HCT116 (cell line): Measurements from ENCODE around the gene MYO3B. TPM values are rescaled to one million over a fixed set of nuclear protein-coding genes. Genes with fewer than 3 reads are reported as not detected.

Experiments used
- ATAC-seq: fragments of 200-7000 bp; cut with Tn5 transposase; 2 replicates; pipeline ENCODE4 v1.9.1; 2020; ENCODE audit warnings: mild to moderate bottlenecking, moderate library complexity
- BruUV-seq: library from RNA; stranded (reverse); fragments of 400-500 nt; replicated peaks from 2 replicates; lab custom pipeline; 2021; lab: Mats Ljungman, UMichigan
- CTCF ChIA-PET: fragments of 300-600 bp; sonication (Branson Sonifier 250); formaldehyde crosslinking; loops from one replicate; lab custom pipeline; 2021; ENCODE audit warnings: antibody characterized with exemption; lab: Charles Lee
- POLR2A ChIA-PET: fragments of 300-600, 350-600 bp; sonication (Branson Sonifier 250); formaldehyde crosslinking; loops from one replicate; lab custom pipeline; 2021; ENCODE audit warnings: antibody characterized with exemption; lab: Charles Lee
- RAD21 ChIA-PET, 2 experiments: fragments of 300-600 bp; sonication (Branson Sonifier 250); formaldehyde crosslinking; loops; one replicate each; lab custom pipeline; 2023; ENCODE audit warnings: low total read pairs in 2 of 2; ENCODE audit not compliant: uncharacterized antibody in 2 of 2, unreplicated experiment in 2 of 2, low non-redundant PET in 1 of 2; lab: Charles Lee
- DNase-seq: peaks from one replicate; pipeline ENCODE4 v3.0.0-alpha.2; 2010; ENCODE audit warnings: low read depth, low spot score
- H2AFZ ChIP-seq: fragments of 200-600 bp; shearing (Covaris generic), sonication (generic); 2 replicates; pipeline ENCODE4 v1.6.1; 2017; ENCODE audit warnings: low read depth, mixed run types, mixed read lengths, antibody characterized with exemption, low read length; ENCODE audit not compliant: poor library complexity, severe bottlenecking
- H3K27ac ChIP-seq: 2 replicates; pipeline ENCODE4 v1.5.1; 2012; ENCODE audit warnings: low read depth, low read length
- H3K27me3 ChIP-seq: fragments of 200-600 bp; sonication (generic); 2 replicates; pipeline ENCODE4 v1.6.1; 2016; ENCODE audit warnings: mixed run types, low read length, mixed read lengths; ENCODE audit not compliant: insufficient read depth
- H3K36me3 ChIP-seq, 2 experiments: fragments of 200-500 bp in 1 of 2; fragments of 200-600 bp in 1 of 2; sonication (Bioruptor generic) in 1 of 2; sonication (generic) in 1 of 2; 2 replicates each; pipeline versions ENCODE4 v1.5.1 to v1.6.1; 2014 to 2016; ENCODE audit warnings: low read length in 2 of 2, inconsistent platforms in 1 of 2, mixed read lengths in 1 of 2, mixed run types in 1 of 2; ENCODE audit not compliant: insufficient read depth in 2 of 2, control insufficient read depth in 1 of 2
- H3K4me1 ChIP-seq, 2 experiments: fragments of 200-600 bp in 1 of 2; sonication (generic) in 1 of 2; 2 replicates each; pipeline versions ENCODE4 v1.5.1 to v1.6.1; 2012 to 2017; ENCODE audit warnings: low read length in 2 of 2, inconsistent platforms in 1 of 2, mild to moderate bottlenecking in 1 of 2, mixed read lengths in 1 of 2, mixed run types in 1 of 2, moderate library complexity in 1 of 2; ENCODE audit not compliant: insufficient read depth in 2 of 2, control insufficient read depth in 1 of 2
- H3K4me2 ChIP-seq: fragments of 200-600 bp; sonication (generic); 2 replicates; pipeline ENCODE4 v1.6.1; 2017; ENCODE audit warnings: mixed run types, low read length, mixed read lengths
- H3K4me3 ChIP-seq, 2 experiments: fragments of 200-600 bp in 1 of 2; sonication (generic) in 1 of 2; replicated peaks in 1 of 2; 2 replicates each; pipeline ENCODE4 v1.5.1; 2011 to 2016; ENCODE audit warnings: low read length in 2 of 2, control low read depth in 1 of 2, low read depth in 1 of 2, mild to moderate bottlenecking in 1 of 2, mixed read lengths in 1 of 2, mixed run types in 1 of 2
- H3K79me2 ChIP-seq: fragments of 200-600 bp; sonication (generic); 2 replicates; pipeline ENCODE4 v1.6.1; 2017; ENCODE audit warnings: mild to moderate bottlenecking, mixed run types, low read length, moderate library complexity, mixed read lengths; ENCODE audit not compliant: insufficient read depth
- H3K9ac ChIP-seq: fragments of 200-600 bp; sonication (generic); 2 replicates; pipeline ENCODE4 v1.6.1; 2016; ENCODE audit warnings: low read length, mixed read lengths
- H3K9me2 ChIP-seq: fragments of 200-600 bp; sonication (generic), shearing (Covaris generic); 2 replicates; pipeline ENCODE4 v1.6.1; 2017; ENCODE audit warnings: mixed run types, mild to moderate bottlenecking, moderate library complexity; ENCODE audit not compliant: insufficient read depth
- H3K9me3 ChIP-seq, 2 experiments: fragments of 200-500 bp in 1 of 2; fragments of 200-600 bp in 1 of 2; sonication (Bioruptor generic) in 1 of 2; sonication (generic) in 1 of 2; 2 replicates each; pipeline ENCODE4 v1.6.1; 2014 to 2017; ENCODE audit warnings: low read length in 2 of 2, mixed read lengths in 2 of 2, inconsistent platforms in 1 of 2, low read depth in 1 of 2, mild to moderate bottlenecking in 1 of 2, mixed run types in 1 of 2, moderate library complexity in 1 of 2; ENCODE audit not compliant: control insufficient read depth in 1 of 2, insufficient read depth in 1 of 2
- H4K20me1 ChIP-seq: fragments of 200-600 bp; sonication (generic), shearing (Covaris generic); 2 replicates; pipeline ENCODE4 v1.6.1; 2017; ENCODE audit warnings: mixed run types, mild to moderate bottlenecking, moderate library complexity; ENCODE audit not compliant: insufficient read depth
- CEBPB ChIP-seq: IDR thresholded peaks from 2 replicates; pipeline ENCODE4 v1.6.1; 2012; ENCODE audit warnings: low read depth
- ELF1 ChIP-seq: IDR thresholded peaks from 2 replicates; pipeline ENCODE4 v1.6.1; 2012; ENCODE audit warnings: low read depth, borderline replicate concordance
- EZH2 ChIP-seq: fragments of 200-600 bp; sonication (generic); IDR thresholded peaks from 2 replicates; pipeline ENCODE4 v1.6.1; 2017; ENCODE audit warnings: antibody characterized with exemption, mixed run types
- EZH2phosphoT487 ChIP-seq: fragments of 200-600 bp; IDR thresholded peaks from 2 replicates; pipeline ENCODE4 v1.6.1; 2018; ENCODE audit warnings: antibody characterized with exemption, borderline replicate concordance
- FOSL1 ChIP-seq: IDR thresholded peaks from 2 replicates; pipeline ENCODE4 v1.6.1; 2012; ENCODE audit warnings: low read depth
- JUND ChIP-seq: IDR thresholded peaks from 2 replicates; pipeline ENCODE4 v1.6.1; 2012
- MAX ChIP-seq: IDR thresholded peaks from 2 replicates; pipeline ENCODE4 v1.6.1; 2012
- POLR2A ChIP-seq: IDR thresholded peaks from 2 replicates; pipeline ENCODE4 v1.7.0; 2011; ENCODE audit warnings: borderline replicate concordance; ENCODE audit not compliant: insufficient read depth, insufficient read length; ENCODE audit errors: extremely low read depth
- POLR2AphosphoS5 ChIP-seq: IDR thresholded peaks from 2 replicates; pipeline ENCODE4 v1.6.1; 2011; ENCODE audit warnings: mild to moderate bottlenecking, low read depth, low read length, moderate library complexity
- RAD21 ChIP-seq: IDR thresholded peaks from 2 replicates; pipeline ENCODE4 v1.6.1; 2012; ENCODE audit warnings: low read depth, mild to moderate bottlenecking
- SIN3A ChIP-seq: IDR thresholded peaks from 2 replicates; pipeline ENCODE4 v1.6.1; 2012; ENCODE audit warnings: low read depth
- SRF ChIP-seq: IDR thresholded peaks from 2 replicates; pipeline ENCODE4 v1.6.1; 2012; ENCODE audit warnings: low read depth
- TCF7L2 ChIP-seq: IDR thresholded peaks from 2 replicates; pipeline ENCODE4 v1.7.0; 2011; ENCODE audit warnings: borderline replicate concordance, inconsistent platforms; ENCODE audit not compliant: insufficient read depth, insufficient read length; ENCODE audit errors: extremely low read depth
- YY1 ChIP-seq: IDR thresholded peaks from 2 replicates; pipeline ENCODE4 v1.6.1; 2011; ENCODE audit warnings: low read length, low read depth, moderate library complexity, mild to moderate bottlenecking; ENCODE audit not compliant: insufficient replicate concordance; ENCODE audit errors: extremely low read depth
- ZNF274 ChIP-seq: fragments of 200-500 bp; sonication (Bioruptor generic); IDR thresholded peaks from 2 replicates; pipeline ENCODE4 v1.6.1; 2014; ENCODE audit warnings: mild to moderate bottlenecking, low read depth, low read length, inconsistent platforms
- intact Hi-C: fragments of 100-400 bp; cut with micrococcal nuclease; formaldehyde crosslinking; loops from 2 replicates; pipeline ENCODE4 v1.10.0; 2022
- total RNA-seq: library from RNA; stranded (reverse); gene quantifications from one replicate; pipeline ENCODE4 v1.2.1, GENCODE V29; 2021; ENCODE audit not compliant: unreplicated experiment
- TF ChIP-seq, protein P1 (sequence below), 3 experiments: fragments of 200-600 bp in 1 of 3; sonication (generic) in 1 of 3; IDR thresholded peaks in 2 of 3; conservative IDR thresholded peaks in 1 of 3; 2 replicates each; pipeline ENCODE4 v1.5.1; 2012 to 2017; ENCODE audit warnings: low read depth in 2 of 3, low read length in 2 of 3, antibody characterized with exemption in 1 of 3, borderline replicate concordance in 1 of 3, control low read depth in 1 of 3, mild to moderate bottlenecking in 1 of 3, mixed read lengths in 1 of 3, mixed run types in 1 of 3, moderate library complexity in 1 of 3; ENCODE audit not compliant: insufficient read depth in 1 of 3
- TF ChIP-seq, protein P2 (sequence below): IDR thresholded peaks from 2 replicates; pipeline ENCODE4 v1.6.1; 2011; ENCODE audit warnings: mild to moderate bottlenecking, low read length, moderate library complexity; ENCODE audit not compliant: insufficient replicate concordance; ENCODE audit errors: extremely low read depth

Gene MYO3B
- total RNA-seq, 1 experiment from 2014 or later = not detected

DNA sequence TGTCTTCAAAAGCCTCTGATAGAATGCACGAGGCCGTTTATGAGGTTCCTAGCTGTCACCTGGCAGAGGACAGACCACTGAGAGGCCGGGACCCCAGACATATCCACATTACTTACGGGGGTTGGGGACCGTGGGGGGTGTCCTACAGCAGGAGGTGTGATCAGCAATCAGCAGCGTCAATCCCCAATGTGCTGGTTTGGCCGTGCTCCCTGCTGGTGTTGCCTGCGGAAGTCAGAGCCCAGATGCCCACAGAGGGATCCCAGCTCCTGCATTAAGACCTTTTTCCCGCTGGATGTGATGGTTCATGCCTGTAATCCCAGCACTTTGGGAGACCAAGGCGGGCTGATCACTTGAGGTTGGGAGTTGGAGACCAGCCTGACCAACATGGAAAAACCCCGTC lies 516.4 kb downstream of the MYO3B start:
- no peaks in the 10 kb centered on the region for H3K9me2 ChIP-seq
- H2AFZ ChIP-seq = no peak overlapping the region
- ATAC-seq (no peak), DNase-seq (no peak)
- H3K4me3 ChIP-seq = no peak overlapping the region
- TF ChIP-seq TCF7L2 (no peak), EZH2 (no peak), ELF1 (no peak), MAX (no peak), ZNF274 (no peak), POLR2AphosphoS5 (no peak), CEBPB (no peak), RAD21 (no peak), SIN3A (no peak), YY1 (no peak), POLR2A (no peak), FOSL1 (no peak), JUND (no peak), SRF (no peak), EZH2phosphoT487 (no peak)
- TF ChIP-seq, protein P1, sequence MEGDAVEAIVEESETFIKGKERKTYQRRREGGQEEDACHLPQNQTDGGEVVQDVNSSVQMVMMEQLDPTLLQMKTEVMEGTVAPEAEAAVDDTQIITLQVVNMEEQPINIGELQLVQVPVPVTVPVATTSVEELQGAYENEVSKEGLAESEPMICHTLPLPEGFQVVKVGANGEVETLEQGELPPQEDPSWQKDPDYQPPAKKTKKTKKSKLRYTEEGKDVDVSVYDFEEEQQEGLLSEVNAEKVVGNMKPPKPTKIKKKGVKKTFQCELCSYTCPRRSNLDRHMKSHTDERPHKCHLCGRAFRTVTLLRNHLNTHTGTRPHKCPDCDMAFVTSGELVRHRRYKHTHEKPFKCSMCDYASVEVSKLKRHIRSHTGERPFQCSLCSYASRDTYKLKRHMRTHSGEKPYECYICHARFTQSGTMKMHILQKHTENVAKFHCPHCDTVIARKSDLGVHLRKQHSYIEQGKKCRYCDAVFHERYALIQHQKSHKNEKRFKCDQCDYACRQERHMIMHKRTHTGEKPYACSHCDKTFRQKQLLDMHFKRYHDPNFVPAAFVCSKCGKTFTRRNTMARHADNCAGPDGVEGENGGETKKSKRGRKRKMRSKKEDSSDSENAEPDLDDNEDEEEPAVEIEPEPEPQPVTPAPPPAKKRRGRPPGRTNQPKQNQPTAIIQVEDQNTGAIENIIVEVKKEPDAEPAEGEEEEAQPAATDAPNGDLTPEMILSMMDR (IDR thresholded peaks at IDR 0.05 in 2 of 3, conservative IDR thresholded peaks at IDR 0.05 in 1 of 3; ENCODE audit: borderline replicate concordance in 1 of 3, insufficient read depth in 1 of 3, low read depth in 2 of 3, low read length in 2 of 3) = no peak
- TF ChIP-seq, protein P2, sequence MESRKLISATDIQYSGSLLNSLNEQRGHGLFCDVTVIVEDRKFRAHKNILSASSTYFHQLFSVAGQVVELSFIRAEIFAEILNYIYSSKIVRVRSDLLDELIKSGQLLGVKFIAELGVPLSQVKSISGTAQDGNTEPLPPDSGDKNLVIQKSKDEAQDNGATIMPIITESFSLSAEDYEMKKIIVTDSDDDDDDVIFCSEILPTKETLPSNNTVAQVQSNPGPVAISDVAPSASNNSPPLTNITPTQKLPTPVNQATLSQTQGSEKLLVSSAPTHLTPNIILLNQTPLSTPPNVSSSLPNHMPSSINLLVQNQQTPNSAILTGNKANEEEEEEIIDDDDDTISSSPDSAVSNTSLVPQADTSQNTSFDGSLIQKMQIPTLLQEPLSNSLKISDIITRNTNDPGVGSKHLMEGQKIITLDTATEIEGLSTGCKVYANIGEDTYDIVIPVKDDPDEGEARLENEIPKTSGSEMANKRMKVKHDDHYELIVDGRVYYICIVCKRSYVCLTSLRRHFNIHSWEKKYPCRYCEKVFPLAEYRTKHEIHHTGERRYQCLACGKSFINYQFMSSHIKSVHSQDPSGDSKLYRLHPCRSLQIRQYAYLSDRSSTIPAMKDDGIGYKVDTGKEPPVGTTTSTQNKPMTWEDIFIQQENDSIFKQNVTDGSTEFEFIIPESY = no peak
- ChIA-PET POLR2A (no interaction called here), CTCF (no interaction called here), RAD21 (no interaction called here)
- no peak overlapping the region for H3K27ac ChIP-seq
- peaks cover 0 to 4% of the 10 kb centered on the region in 2 experiments; a peak in 1 of 4 replicates for H3K4me1 ChIP-seq
- no peaks in the 10 kb centered on the region for H3K79me2 ChIP-seq
- no peak overlapping the region for H3K4me2 ChIP-seq
- H3K36me3 ChIP-seq = no peaks in the 10 kb centered on the region
- no peaks in the 10 kb centered on the region for H3K9me3 ChIP-seq
- H3K9ac ChIP-seq = no peak overlapping the region
- BruUV-seq = no TSS peak
- intact Hi-C loops = no loop called here
- no peaks in the 10 kb centered on the region for H3K27me3 ChIP-seq
- H4K20me1 ChIP-seq = no peaks in the 10 kb centered on the region
